ENCODE results near the gene ADCY9.
"Not testable (repeated sequence)": the region's sequence is repeated elsewhere in the genome, so short reads cannot be mapped to it uniquely, and the experiment has no call there.

The ADCY9 gene

GRCh38 chr16:4116325-4117249, at the start of gene ADCY9:
TSS of gene ADCY9 (minus strand) at chr16:4116442. CDS start at chr16:4115442, 1,000 bp downstream.
- DNase-seq: peak; percentile 72

- DNase-seq: no peak
These were observed 44.6 kb upstream of the ADCY9 start for GRCh38 chr16:4160658-4161430.

GRCh38 chr16:4159726-4160125, 43.5 kb upstream of the ADCY9 start:
- DNase-seq: no peak

- no peak for DNase-seq
These were observed 42.2 kb upstream of the ADCY9 start for GRCh38 chr16:4158143-4159093.

- DNase-seq: no peak
These were observed 41.2 kb upstream of the ADCY9 start for GRCh38 chr16:4157376-4157825.

GRCh38 chr16:4156503-4156902, 40.3 kb upstream of the ADCY9 start:
- DNase-seq: not testable (repeated sequence)

- not testable (repeated sequence) for DNase-seq
These were observed 37.1 kb upstream of the ADCY9 start for GRCh38 chr16:4153364-4153763.

- no peak for DNase-seq
These were observed 36.0 kb upstream of the ADCY9 start for GRCh38 chr16:4152267-4152666.

GRCh38 chr16:4147236-4147635, 31.0 kb upstream of the ADCY9 start:
- no peak for DNase-seq

GRCh38 chr16:4142268-4142667, 26.0 kb upstream of the ADCY9 start:
- no peak for DNase-seq

GRCh38 chr16:4141604-4142003, 25.4 kb upstream of the ADCY9 start:
- DNase-seq: no peak

- no peak for DNase-seq
These were observed 24.4 kb upstream of the ADCY9 start for GRCh38 chr16:4140652-4141051.

- DNase-seq: no peak
These were observed 23.7 kb upstream of the ADCY9 start for GRCh38 chr16:4139968-4140367.

- DNase-seq: no peak
These were observed 22.5 kb upstream of the ADCY9 start for GRCh38 chr16:4138713-4139112.

GRCh38 chr16:4137438-4137837, 21.2 kb upstream of the ADCY9 start:
- DNase-seq: no peak

- no peak for DNase-seq
These were observed 20.1 kb upstream of the ADCY9 start for GRCh38 chr16:4136229-4136813.

- DNase-seq: no peak
These were observed 19.3 kb upstream of the ADCY9 start for GRCh38 chr16:4135537-4135936.

GRCh38 chr16:4133897-4134372, 17.7 kb upstream of the ADCY9 start:
- DNase-seq: no peak

GRCh38 chr16:4131621-4132020, 15.4 kb upstream of the ADCY9 start:
- DNase-seq: no peak

GRCh38 chr16:4124535-4125294, 8.5 kb upstream of the ADCY9 start:
- no peak for DNase-seq

- no peak for DNase-seq
These were observed 7.5 kb upstream of the ADCY9 start for GRCh38 chr16:4123616-4124300.
